Measurements from ENCODE around the gene SORBS1.

DNA sequence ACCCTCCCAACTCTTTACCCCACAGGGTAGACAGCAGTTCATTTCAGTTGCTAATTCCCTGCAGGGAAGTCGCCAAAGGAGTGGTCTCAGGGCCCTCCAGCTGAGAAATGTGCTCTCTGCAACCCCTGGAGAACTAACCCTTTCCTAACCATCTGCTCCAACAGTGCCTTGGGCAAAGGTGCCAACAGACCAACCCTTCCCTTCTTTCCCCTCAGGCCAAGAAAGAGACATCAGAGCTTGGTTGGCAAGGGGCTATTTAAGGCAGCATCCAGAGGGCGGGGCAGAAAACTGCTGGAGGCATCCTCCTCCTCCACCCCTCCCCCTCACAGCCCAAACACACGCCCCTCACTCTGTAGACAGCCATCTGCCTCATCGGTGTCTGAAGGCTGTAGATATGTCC, 1.7 kb downstream of the SORBS1 start:
- TF ChIP-seq RAD21 (IDR thresholded peaks at IDR 0.05; ENCODE audit: low read depth) (no peak), TAF1 (IDR thresholded peaks at IDR 0.05; ENCODE audit: low read depth) (no peak), FOXM1 (IDR thresholded peaks at IDR 0.05; ENCODE audit: borderline replicate concordance, low read depth) (no peak), NFIC (IDR thresholded peaks at IDR 0.05) (no peak), EP300 (IDR thresholded peaks at IDR 0.05; ENCODE audit: borderline replicate concordance) (no peak), CEBPB (IDR thresholded peaks at IDR 0.05) (no peak), TEAD4 (IDR thresholded peaks at IDR 0.05) (no peak), ZBTB7A (IDR thresholded peaks at IDR 0.05; ENCODE audit: low read depth) (no peak), YY1 (IDR thresholded peaks at IDR 0.05; ENCODE audit: low read depth) (no peak)
- TF ChIP-seq, protein P1, sequence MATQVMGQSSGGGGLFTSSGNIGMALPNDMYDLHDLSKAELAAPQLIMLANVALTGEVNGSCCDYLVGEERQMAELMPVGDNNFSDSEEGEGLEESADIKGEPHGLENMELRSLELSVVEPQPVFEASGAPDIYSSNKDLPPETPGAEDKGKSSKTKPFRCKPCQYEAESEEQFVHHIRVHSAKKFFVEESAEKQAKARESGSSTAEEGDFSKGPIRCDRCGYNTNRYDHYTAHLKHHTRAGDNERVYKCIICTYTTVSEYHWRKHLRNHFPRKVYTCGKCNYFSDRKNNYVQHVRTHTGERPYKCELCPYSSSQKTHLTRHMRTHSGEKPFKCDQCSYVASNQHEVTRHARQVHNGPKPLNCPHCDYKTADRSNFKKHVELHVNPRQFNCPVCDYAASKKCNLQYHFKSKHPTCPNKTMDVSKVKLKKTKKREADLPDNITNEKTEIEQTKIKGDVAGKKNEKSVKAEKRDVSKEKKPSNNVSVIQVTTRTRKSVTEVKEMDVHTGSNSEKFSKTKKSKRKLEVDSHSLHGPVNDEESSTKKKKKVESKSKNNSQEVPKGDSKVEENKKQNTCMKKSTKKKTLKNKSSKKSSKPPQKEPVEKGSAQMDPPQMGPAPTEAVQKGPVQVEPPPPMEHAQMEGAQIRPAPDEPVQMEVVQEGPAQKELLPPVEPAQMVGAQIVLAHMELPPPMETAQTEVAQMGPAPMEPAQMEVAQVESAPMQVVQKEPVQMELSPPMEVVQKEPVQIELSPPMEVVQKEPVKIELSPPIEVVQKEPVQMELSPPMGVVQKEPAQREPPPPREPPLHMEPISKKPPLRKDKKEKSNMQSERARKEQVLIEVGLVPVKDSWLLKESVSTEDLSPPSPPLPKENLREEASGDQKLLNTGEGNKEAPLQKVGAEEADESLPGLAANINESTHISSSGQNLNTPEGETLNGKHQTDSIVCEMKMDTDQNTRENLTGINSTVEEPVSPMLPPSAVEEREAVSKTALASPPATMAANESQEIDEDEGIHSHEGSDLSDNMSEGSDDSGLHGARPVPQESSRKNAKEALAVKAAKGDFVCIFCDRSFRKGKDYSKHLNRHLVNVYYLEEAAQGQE (IDR thresholded peaks at IDR 0.05; ENCODE audit: low read depth): no peak
- TF ChIP-seq, protein P2, sequence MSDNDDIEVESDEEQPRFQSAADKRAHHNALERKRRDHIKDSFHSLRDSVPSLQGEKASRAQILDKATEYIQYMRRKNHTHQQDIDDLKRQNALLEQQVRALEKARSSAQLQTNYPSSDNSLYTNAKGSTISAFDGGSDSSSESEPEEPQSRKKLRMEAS (IDR thresholded peaks at IDR 0.05): no peak
- TF ChIP-seq, protein P3, sequence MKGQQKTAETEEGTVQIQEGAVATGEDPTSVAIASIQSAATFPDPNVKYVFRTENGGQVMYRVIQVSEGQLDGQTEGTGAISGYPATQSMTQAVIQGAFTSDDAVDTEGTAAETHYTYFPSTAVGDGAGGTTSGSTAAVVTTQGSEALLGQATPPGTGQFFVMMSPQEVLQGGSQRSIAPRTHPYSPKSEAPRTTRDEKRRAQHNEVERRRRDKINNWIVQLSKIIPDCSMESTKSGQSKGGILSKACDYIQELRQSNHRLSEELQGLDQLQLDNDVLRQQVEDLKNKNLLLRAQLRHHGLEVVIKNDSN (IDR thresholded peaks at IDR 0.05): no peak

Data from Ishikawa (cell line).